Measurements from ENCODE around the gene STXBP4.

The STXBP4 gene, protein sequence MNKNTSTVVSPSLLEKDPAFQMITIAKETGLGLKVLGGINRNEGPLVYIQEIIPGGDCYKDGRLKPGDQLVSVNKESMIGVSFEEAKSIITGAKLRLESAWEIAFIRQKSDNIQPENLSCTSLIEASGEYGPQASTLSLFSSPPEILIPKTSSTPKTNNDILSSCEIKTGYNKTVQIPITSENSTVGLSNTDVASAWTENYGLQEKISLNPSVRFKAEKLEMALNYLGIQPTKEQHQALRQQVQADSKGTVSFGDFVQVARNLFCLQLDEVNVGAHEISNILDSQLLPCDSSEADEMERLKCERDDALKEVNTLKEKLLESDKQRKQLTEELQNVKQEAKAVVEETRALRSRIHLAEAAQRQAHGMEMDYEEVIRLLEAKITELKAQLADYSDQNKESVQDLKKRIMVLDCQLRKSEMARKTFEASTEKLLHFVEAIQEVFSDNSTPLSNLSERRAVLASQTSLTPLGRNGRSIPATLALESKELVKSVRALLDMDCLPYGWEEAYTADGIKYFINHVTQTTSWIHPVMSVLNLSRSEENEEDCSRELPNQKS

DNA sequence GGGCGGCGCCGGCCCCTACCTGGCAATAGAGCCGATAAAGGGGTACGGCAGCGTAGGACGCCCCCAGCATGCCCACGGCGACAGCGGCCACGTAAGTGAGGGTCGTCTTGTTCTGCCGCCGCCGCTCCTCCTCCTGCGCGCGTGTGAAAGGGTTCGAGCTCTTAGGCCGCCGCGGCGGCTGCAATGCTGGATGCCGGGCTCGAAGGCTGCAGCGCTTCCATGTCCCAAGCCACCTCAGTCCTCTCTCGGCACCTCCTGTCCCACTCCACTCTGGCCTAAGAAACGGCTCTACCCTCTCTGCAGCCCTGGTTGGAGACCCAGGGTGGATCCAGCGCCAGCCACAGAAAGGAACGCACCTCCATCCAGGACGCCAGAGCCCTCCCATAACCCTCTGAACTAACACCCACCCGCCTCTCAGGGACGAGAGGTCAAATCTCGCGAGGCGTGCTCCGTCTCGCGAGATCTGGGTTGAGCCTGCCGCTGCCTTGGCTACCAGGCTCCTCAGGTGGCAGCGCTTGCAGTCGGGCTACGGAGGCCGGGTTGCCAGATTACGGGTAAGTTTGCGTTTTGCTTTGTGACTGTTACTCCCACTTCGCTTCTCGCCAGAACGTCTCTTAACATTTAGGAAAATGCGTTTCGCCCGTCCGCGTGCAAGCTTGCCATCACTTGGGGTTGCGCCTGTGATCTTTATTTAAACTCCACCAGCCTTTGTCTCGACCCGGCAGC lies at the start of gene STXBP4, which contains the start of gene COX11:
Gene STXBP4, plus strand, starts transcription at position 504 of the 726 bp plus-strand sequence. CDS start 17,455 bp downstream, outside the sequence.
Gene COX11, minus strand, starts transcription at position 393 of the 726 bp plus-strand sequence. Its CDS starts 8 bp downstream, at position 385.
- DNase-seq: peak; percentile 97

DNA sequence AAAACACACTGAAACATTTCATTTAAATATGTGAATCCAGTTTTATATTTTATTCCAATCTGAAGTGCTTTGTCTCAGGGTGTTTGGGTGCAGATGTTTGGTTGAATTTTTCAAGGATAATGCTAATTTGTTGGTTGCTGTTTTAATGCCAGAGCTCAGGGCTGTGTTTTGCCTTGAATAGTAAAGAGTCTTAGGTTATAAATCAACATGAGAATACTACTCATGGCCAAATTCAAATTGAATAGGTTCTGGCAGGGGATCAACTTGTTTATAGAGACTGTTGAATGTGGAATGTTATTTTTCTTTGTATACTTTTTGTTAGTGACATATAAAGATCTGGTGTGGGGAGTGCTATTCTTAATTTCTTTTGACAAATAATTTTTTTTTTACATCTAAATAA lies 49.1 kb upstream of the STXBP4 start:
- DNase-seq: no peak

DNA sequence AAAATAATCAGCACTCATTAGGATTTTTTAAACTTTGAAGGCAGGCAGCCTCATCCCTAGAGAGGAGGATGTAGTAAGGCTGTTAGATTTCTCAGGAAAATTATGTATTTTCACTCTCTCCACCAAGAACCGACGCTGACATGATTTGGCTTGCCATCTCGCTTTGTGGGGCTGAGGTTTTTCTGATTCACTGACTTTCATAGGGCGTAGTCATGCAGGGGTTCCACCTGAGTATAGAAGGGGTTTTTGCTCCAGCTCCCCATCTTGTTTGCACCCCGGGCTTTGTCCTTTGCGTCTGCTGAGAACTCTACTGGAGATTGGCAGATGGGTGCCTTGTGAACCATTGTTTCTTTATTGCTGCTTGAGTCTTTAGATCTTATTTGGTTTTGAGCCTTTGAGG lies 47.7 kb upstream of the STXBP4 start:
- DNase-seq: no peak

DNA sequence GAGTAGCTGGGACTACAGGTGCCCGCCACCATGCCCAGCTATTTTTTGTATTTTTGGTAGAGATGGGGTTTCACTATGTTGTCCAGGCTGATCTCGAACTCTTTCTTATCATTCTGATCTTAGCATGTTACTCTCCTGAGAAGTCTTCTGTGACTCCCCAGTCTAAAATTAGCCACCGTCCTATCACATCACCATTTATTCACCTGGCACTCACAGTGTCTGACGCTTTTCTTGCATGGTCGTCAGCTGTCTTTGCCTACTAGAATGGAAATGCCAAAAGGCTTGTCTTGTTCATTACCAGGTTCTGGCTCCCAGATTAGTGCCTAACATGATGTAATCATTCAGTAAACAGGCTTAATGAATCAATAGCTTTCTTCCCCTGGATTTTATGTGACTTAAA lies 44.2 kb upstream of the STXBP4 start:
- no peak for DNase-seq

DNA sequence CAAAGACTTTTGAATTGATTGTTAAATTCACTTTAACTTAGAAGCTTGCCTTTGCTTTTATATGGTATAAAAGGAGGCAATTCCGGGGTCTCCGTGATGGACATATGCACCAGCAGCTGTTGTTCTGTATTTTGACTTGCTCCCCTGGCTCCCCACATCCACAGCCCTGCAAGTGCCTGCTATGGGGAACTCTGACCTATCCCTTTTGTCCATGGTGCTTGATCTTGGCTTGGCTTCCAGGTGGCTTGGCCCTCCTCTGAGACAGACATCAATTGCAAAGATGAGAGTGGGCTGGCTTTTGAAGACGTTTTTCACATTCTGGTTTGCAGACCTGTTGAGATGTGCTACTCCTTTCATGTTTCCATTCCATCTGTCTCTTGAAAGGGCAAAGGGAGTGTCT lies 41.0 kb upstream of the STXBP4 start:
- DNase-seq: no peak

DNA sequence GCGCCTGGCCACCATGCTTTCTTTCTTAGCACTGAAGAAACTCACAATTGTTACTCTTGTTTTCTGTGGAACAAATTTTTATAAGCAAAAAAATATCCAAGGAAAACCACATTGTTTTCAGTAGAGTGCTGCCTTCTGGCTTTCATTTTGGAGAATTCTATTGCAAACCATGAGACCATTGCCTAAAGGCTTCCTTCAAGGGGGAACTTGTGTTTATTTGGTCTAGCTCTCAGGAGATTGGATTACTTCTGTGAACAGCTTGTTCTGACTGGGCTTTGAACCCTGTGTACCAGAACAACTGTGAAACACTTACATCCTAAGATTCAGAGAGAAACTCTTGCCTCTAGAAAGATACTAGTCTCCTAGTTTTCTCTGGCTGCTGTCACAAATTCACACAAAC lies 35.9 kb upstream of the STXBP4 start:
- DNase-seq: no peak

DNA sequence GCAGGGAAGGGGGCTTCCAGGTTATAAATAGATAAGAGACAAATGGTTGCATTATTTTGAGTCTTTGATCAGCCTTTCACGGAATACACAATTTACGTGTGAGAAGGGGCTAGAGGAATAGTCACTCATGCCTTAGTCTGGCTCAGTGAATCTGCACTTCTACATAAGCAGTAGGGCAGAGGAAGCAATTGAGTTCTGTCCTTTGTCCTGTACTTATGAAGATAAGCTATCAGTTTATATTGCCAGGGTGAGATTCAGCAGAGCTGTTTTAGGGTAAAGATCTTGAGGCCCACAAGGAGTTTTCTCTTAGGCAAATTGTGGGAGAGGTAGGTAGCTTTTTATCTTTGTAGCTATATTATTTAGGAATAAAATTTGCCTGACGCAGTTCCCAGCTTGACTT lies 34.6 kb upstream of the STXBP4 start:
- no peak for DNase-seq

DNA sequence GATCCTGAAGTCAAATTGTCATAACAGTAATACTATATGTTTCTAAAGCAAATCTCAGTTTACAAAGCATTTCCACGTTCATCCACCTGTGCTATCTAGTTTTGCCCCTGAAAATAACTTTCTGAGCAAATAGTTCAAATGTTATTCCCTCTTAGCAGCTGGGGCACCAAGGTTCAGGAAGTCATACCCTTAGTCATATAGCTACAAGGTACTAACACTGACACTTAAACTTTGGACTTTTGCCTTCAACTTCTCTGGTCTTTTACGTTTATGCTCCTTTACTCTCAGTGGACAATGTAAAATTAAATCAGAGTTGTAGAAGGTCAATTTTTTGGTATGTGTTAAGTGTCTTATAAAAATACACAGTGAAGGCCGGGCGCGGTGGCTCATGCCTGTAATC lies 33.1 kb upstream of the STXBP4 start:
- DNase-seq: no peak

DNA sequence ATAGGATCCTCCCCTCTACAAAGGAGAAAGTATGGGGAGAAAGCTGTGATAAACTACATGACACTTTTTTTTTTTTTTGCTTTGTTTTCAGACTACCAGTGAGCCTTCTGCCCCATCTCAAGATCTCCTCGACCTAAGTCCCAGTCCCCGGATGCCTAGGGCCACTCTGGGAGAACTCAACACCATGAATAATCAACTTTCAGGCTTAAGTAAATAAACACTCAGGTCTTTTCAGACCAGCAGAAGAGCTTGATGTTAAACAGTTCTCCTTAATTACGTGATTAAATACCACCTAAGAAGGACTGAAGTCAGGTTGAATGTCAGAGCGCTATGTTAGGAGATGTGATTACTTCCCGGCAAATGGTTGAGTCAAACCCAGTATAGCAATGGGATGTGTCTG lies 31.5 kb upstream of the STXBP4 start:
- DNase-seq: no peak

DNA sequence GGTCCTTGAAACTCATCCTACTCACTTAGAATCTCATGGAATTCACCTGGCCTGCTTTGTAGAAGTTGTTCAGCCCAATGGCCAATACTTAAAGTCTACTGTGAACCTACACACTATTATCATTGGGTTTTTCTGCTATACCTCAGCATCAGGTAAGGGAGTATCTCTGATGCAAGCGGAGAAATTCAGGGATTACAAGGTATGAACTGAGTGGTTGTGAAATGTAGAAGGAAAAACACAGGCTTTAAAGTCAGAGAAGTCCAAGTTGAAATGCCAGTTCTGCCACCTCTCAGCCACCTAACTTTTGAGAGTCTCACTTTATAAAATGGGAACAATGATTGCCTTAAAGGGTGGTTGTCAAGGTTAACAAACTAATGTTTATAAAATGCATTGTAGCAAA lies 31.1 kb upstream of the STXBP4 start:
- DNase-seq: no peak

DNA sequence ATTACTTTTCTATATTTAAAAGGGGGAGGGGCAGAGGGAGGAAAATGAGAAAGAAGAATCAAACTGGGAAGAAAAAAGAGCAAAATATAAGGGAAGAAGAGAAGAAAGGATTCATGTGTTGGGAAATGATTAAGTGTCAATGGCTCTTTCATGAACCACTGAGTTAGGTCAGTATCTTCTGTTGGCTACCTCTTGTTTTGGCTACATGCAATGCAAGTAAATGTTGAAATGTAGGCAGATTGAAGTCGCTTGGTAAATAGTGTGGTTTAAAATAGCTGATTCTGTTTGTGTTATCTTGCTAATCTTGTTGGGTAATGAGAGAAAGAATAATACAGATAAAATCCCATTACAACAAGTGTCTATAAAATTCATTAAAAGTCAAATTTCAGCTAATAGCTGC lies 27.3 kb upstream of the STXBP4 start:
- DNase-seq: no peak

DNA sequence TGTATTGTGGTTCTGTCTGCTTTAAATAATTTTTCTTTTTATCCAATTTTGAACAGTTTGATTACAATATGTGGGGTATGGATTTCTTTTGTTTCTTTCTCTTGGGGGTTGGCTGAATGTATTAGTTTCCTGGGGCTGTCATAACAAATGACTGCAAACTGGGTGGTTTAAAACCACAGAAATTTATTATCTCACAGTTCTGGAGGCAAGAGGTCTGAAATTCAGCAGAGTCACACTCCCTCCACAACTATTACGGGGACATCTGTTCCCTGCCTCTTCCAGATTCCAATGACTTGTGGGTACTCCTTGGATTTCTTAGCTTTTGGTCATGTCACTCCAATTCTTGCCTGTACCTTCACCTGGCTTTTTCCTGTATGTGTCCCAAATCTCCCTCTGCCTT lies 23.8 kb upstream of the STXBP4 start:
- DNase-seq: no peak

DNA sequence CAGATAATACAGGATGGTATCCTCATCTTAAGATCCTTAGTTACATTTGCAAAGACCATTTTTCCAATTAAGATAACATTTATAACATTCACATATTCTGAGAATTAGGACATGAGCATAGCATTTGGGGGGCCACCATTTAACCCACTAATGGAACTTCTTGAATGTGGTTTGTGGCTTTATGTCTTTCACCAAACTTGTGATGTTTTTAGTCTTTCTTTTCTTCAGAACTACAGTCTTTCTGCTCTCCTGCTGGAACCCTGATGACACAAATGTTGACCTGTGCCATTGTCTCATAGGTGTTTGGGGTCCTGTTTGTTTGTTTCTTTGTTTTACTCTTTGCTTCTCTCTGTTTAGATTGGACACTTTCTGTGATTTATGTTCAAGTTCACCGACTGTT lies 23.3 kb upstream of the STXBP4 start:
- no peak for DNase-seq

DNA sequence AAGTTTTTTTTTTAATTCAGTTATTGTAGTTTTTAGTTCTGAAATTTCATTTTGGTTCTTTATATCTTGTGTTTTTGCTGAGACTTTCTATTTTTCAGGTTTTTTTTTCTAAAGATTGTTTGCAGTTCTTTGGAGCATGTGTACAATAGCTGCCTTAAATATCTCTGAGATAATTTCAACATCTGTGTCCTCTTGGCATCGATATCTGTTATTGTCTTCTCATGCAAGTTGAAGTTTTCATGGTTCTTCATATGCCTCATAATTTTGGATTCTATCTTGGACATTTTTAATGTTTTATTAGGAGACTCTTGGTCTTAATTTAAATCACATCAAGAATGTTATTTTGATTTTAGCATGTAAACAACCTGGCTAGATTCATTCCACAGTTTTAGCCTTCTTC lies 22.9 kb upstream of the STXBP4 start:
- DNase-seq: no peak

DNA sequence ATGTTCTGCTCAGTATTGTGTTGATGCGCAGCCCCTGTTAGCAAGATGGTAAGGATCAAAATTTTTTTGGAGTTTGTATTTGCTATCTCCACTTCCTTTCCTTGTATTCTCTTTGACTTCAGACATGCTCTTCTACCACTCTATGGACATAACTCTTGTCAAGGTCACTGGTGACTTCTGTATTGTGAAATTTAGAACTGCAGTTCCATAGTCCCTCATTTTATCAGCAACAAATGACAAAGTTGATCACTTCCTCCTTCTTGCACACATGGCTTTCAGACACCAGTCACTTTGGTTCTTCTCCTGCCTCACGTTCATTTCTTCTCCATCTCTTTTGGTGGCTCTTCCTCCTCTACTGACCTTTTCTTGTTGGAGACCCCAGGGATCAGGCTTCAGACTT lies 21.2 kb upstream of the STXBP4 start:
- no peak for DNase-seq

DNA sequence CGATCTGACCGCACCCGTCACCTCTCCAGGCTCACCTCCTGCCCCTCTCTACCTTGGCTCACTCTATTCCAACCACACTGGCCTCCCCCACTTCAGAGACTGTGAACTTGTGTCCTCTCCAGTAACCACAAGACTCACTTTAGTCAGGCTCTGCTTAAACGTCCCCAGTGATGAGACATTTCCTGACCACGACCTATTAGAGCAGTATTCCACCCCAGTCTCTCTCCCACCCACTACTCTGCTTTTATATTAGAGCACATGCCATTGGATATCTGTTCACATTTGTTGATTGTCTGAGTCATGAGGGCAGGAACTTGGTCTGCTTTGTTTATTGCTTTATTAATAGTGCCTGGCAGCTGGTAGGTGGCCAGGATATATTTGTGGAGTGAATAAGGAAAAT lies 20.2 kb upstream of the STXBP4 start:
- DNase-seq: no peak

DNA sequence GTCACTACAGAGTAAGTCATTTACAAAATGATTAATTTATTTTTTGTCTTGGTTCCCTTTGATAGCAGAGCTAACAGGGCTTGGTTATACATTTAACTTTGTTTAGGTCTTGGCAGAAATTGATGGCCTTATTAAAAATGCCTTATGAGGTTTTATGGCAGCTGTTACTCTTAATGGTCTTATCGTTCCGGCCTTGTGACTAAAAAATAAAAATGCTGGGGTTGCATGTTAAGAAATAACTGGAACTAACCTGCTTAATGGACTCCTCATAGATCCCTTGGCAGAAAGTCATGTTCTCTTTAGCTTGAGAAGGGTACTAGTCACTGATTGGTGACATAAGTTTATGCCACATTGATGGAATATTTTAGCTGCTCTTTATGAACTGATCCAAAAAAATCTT lies 18.4 kb upstream of the STXBP4 start:
- DNase-seq: no peak

DNA sequence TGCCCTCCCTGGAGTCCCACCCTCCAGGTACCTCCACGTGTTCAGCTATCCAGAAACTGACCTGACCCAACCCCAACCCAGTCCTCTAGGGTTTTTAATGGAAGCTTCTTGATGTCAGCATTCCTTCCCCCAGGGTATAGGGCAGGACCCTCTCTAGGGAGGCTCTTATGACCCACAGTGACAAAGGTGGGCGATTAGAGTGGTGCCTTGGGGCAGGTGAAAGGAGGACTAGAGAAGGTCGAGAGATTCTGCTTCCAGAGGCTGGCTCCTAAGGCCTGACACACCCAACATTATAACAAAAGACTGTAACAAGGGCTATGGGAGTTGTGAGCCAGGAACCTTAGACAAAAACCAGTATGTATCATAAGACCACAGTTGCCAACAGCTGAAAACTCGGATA lies 17.3 kb upstream of the STXBP4 start:
- no peak for DNase-seq

DNA sequence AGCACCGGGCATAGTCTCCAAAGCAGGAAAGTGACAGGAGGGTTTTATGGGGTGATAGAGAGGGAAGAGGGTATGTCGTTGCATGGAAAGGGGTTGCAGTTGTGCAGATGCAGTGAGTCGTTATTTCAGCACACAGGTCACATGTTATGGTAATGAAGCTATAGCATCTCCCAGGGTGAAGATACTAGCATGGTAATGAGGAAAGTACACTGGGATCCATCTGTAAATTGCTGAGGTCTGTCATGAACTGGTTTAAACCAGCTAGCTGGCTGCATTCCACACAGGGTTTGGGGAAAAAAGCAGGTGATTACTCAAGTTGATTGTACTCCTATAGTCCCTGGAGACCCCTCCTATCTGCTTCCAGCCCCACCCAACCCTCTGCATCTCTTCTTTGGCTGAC lies 11.8 kb upstream of the STXBP4 start:
- DNase-seq: no peak

DNA sequence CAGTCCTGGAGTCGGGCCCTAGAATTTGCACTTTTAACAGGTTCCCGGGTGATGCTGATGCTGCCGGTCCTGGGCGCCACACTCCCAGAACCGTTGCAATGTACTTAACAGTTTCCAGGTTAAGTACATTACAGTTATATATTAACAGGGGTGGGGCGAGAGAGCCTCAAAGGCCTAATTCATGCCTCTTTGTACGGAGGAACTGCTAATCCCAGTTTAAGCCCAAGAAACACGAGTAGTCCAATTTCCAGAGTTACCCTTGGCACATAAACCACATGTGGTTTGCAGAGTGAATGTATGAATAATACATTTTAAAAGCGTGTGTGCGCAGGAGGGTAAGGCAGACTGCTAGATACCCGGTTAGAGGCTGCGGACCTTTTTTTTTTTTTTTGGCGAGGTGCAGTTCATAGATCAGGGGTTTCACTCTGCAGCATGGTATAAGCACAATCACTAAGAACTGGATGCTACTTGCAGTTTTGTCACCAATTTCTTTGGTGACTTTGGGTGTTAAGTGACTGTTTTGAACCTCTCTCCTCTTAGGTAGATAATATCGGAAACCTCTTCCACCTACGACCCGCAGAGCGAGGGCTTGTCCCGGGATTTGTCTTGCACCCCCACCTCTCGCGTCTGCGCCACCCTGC lies 824 bp upstream of the STXBP4 start:
- DNase-seq: no peak

DNA sequence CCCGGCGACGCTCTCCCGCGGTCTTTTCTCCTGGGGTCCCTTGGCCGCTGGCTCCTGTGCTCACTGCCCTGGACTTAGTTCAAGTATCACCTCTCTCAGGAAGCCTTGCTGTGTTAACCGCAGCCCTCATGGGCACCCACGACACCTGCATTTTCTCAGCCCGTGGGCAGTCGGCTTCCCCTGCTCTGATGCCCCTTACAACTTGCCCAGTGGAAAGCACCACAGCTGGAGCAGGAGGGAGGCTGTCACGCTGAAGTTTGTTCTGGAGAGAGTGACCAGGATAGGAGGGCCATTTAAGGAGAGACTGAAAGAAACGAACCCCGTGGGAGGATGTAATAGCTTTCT lies 395 bp downstream of the STXBP4 start:
- DNase-seq: no peak

DNA sequence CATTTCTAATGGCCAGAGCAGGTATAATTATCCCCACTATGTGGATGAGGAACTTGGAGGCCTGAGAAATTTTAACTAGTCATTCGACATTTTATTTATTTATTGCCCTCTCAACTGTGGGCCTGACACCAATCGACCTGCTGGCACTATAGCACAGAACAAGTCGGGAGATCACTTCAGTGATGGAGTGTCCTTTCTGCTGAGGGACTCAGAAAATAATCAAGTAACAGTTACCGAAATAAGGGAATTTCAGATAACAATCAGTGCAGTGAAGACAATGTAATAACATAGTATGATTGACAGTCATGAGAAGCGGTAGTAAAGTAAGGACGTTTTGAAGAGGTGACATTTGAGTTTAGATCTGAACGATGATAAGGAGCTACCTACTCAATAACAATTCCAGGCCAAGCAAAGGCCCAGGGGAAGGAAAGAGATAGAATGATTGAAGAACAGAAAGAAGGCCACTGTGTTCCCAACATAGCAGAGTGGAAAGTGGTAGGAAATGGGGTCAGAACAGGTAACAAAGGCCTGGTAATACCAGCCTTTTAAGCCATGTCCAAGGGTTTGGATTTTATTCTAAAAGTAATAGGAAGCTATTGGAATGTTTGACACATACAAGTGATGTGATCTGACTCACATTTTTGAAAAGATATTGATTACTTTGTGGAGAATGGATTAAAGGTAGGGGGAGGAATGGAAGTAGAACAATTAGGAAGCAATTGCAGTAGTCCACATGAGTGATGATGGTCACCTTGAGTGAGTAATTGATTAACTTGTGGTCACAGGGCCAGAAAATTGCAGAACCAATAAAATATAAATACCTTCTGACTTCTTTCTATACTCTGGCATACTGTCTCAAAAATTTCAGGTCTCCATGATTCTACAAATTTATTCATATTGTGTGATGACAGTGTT lies 1.4 kb downstream of the STXBP4 start:
- no peak for DNase-seq

DNA sequence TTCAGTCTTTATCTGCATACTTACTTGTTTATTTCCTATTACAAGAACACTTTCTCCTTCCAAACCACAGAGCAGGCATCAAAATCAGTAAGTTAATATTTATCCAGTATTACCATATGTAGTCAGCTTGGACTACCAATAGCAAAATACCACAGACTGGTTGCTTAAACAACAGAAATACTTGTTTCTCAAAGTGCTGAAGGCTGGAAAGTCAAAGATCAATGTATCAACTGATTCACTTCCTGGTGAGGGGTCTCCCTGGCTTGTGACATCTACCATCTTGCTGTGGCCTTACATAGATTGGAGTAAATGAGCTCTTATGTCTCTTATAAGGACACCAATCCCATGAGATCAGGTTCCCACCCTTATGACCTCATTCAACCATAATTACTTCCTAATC lies 2.6 kb downstream of the STXBP4 start:
- no peak for DNase-seq

All from femur (tissue), 1 donor.